ENCODE data around the gene LAMA2. TPM values are rescaled to one million over a fixed set of nuclear protein-coding genes. Genes with fewer than 3 reads are reported as not detected.

LAMA2 gene
- total and polyA plus RNA-seq, 2 experiments from 2014 or later = 0.91 to 6.4 TPM

DNA sequence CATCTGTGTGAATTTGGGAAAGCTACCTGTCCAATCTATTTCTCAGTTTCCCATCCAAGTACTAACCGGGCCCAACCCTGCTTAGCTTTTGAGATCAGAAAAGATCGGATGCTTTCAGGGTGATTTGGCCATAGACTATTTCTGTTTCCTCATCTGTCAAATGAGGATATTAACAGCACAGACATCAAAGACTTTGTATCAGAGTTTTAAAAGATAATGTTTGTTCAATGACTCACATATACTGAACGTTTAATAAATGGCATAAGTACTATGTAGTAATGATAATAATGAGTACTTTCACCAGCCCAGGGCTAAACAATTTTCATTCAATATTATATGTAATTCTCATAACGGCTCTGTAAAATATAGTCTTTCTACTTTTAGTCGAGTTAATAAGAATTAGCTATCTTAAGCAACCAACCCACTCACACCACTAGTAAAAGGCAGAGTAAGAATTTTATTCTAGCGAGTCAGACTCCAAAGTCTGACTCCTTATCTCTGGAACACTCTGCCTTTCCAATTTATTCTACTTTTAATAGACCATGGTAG, 610.5 kb downstream of the LAMA2 start (continued):
- TF ChIP-seq ZNF462 (CRISPR knock-in tag; IDR thresholded peaks at IDR 0.05) (no peak), NANOG (IDR thresholded peaks at IDR 0.05; ENCODE audit: borderline replicate concordance) (no peak), EZH2 (IDR thresholded peaks at IDR 0.05; ENCODE audit: low read depth, unreplicated experiment) (no peak), JUNB (IDR thresholded peaks at IDR 0.05; ENCODE audit: unreplicated experiment) (no peak), POLR2AphosphoS5 (IDR thresholded peaks at IDR 0.05; ENCODE audit: low read depth) (no peak), ETS1 (IDR thresholded peaks at IDR 0.05) (no peak), STAT1 (IDR thresholded peaks at IDR 0.05; ENCODE audit: unreplicated experiment) (no peak), CREB1 (CRISPR knock-in tag; IDR thresholded peaks at IDR 0.05; ENCODE audit: low read depth) (no peak)
- TF ChIP-seq, protein P1, sequence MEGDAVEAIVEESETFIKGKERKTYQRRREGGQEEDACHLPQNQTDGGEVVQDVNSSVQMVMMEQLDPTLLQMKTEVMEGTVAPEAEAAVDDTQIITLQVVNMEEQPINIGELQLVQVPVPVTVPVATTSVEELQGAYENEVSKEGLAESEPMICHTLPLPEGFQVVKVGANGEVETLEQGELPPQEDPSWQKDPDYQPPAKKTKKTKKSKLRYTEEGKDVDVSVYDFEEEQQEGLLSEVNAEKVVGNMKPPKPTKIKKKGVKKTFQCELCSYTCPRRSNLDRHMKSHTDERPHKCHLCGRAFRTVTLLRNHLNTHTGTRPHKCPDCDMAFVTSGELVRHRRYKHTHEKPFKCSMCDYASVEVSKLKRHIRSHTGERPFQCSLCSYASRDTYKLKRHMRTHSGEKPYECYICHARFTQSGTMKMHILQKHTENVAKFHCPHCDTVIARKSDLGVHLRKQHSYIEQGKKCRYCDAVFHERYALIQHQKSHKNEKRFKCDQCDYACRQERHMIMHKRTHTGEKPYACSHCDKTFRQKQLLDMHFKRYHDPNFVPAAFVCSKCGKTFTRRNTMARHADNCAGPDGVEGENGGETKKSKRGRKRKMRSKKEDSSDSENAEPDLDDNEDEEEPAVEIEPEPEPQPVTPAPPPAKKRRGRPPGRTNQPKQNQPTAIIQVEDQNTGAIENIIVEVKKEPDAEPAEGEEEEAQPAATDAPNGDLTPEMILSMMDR (conservative IDR thresholded peaks at IDR 0.05; ENCODE audit: low read depth in 2 of 2) = no peak
